Panc1 (cell line): Measurements from ENCODE around the gene THAP4.

Experiments used
- CTCF ChIP-seq: fragments of 450-650 bp; IDR thresholded peaks from 2 replicates; pipeline ENCODE4 v1.5.1; 2017; ENCODE audit warnings: mild to moderate bottlenecking
- POLR2AphosphoS5 ChIP-seq: IDR thresholded peaks from 2 replicates; pipeline ENCODE4 v1.6.1; 2012; ENCODE audit warnings: mild to moderate bottlenecking, low read depth, low read length, moderate library complexity
- REST ChIP-seq, 2 experiments: IDR thresholded peaks; 2 replicates each; pipeline ENCODE4 v1.6.1; 2011 to 2012; ENCODE audit warnings: low read depth in 2 of 2, control low read depth in 1 of 2, low read length in 1 of 2, mild to moderate bottlenecking in 1 of 2, moderate library complexity in 1 of 2; ENCODE audit not compliant: insufficient read depth in 1 of 2
- SIN3A ChIP-seq: IDR thresholded peaks from 2 replicates; pipeline ENCODE4 v1.6.1; 2012; ENCODE audit warnings: low read depth, mild to moderate bottlenecking, low read length, moderate library complexity, borderline replicate concordance; ENCODE audit not compliant: insufficient read depth
- TCF7L2 ChIP-seq: IDR thresholded peaks from 2 replicates; pipeline ENCODE4 v1.6.1; 2011; ENCODE audit warnings: mild to moderate bottlenecking, low read depth, low read length, inconsistent platforms

- TF ChIP-seq CTCF (no peak), SIN3A (no peak), POLR2AphosphoS5 (no peak), REST (IDR thresholded peaks at IDR 0.05; ENCODE audit: insufficient read depth in 1 of 2, low read depth in 2 of 2, low read length in 1 of 2) (no peak), TCF7L2 (no peak)
Observed at GRCh38 chr2:241573741-241574140, 63.2 kb downstream of the THAP4 start.
